Osteoblast (primary cell): ENCODE measurements around the gene CCDC88B. TPM values are rescaled to one million over a fixed set of nuclear protein-coding genes. Genes with fewer than 3 reads are reported as not detected.
A peak's percentile ranks its signal among the peaks of the same experiment; 100 is the strongest.

Source experiments
- DNase-seq: peaks from one replicate; pipeline ENCODE4 v3.0.0; 2011; ENCODE audit warnings: low spot score, mixed read lengths; ENCODE audit not compliant: insufficient read length; ENCODE audit errors: missing footprints
- H2AFZ ChIP-seq: 2 replicates; pipeline ENCODE4 v1.6.0; 2011; ENCODE audit warnings: mild to moderate bottlenecking, low read length
- H3K27ac ChIP-seq: 2 replicates; pipeline ENCODE4 v1.5.1; 2011; ENCODE audit warnings: mild to moderate bottlenecking, low read depth, low read length, moderate library complexity
- H3K27me3 ChIP-seq: 2 replicates; pipeline ENCODE4 v1.6.0; 2012; ENCODE audit warnings: mild to moderate bottlenecking, control low read depth, inconsistent platforms, low read length, moderate library complexity; ENCODE audit not compliant: insufficient read depth
- H3K36me3 ChIP-seq: 2 replicates; pipeline ENCODE4 v1.5.1; 2011; ENCODE audit warnings: mild to moderate bottlenecking, low read length, control low read depth, moderate library complexity; ENCODE audit not compliant: insufficient read depth
- H3K4me1 ChIP-seq: 2 replicates; pipeline ENCODE4 v1.5.1; 2011; ENCODE audit warnings: mild to moderate bottlenecking, low read length, control low read depth, moderate library complexity; ENCODE audit not compliant: insufficient read depth
- H3K4me2 ChIP-seq: 2 replicates; pipeline ENCODE4 v1.6.0; 2011; ENCODE audit warnings: mild to moderate bottlenecking, low read length; ENCODE audit not compliant: insufficient read depth
- H3K4me3 ChIP-seq: fragments of 200-600 bp; sonication (generic); 3 replicates; pipeline ENCODE4 v1.5.1; 2012; ENCODE audit warnings: mild to moderate bottlenecking, low read length, inconsistent platforms; ENCODE audit not compliant: insufficient read depth
- H3K79me2 ChIP-seq: 2 replicates; pipeline ENCODE4 v1.6.0; 2012; ENCODE audit warnings: mild to moderate bottlenecking, low read length, control low read depth, inconsistent platforms; ENCODE audit not compliant: insufficient read depth
- H3K9me3 ChIP-seq: 2 replicates; pipeline ENCODE4 v1.5.1; 2011; ENCODE audit warnings: low read depth, low read length, control low read depth
- H4K20me1 ChIP-seq: 2 replicates; pipeline ENCODE4 v1.6.0; 2012; ENCODE audit warnings: mild to moderate bottlenecking, low read length, control low read depth; ENCODE audit not compliant: insufficient read depth
- CTCF ChIP-seq: IDR thresholded peaks from 2 replicates; pipeline ENCODE4 v1.5.1; 2011; ENCODE audit warnings: mild to moderate bottlenecking, low read depth, low read length, moderate library complexity; ENCODE audit errors: extremely low read depth
- total RNA-seq: library from RNA; depleted of rRNA; stranded (reverse); fragments of >200 nt; gene quantifications from 2 replicates; pipeline ENCODE4 v1.2.3, GENCODE V29; 2012

CCDC88B gene
- total RNA-seq, 1 donor, result 1.4 TPM

GRCh38 chr11:64291752-64292459 is 48.1 kb upstream of the CCDC88B start:
- Histone ChIP-seq H3K36me3 (no peaks in the 10 kb centered on the region), H3K27ac (no peak overlapping the region), H3K4me1 (no peaks in the 10 kb centered on the region), H3K79me2 (no peaks in the 10 kb centered on the region), H3K27me3 (peaks cover 69% of the 10 kb centered on the region), H2AFZ (no peak overlapping the region), H3K9me3 (no peaks in the 10 kb centered on the region), H3K4me3 (peak overlapping the region; percentile 47), H3K4me2 (no peak overlapping the region), H4K20me1 (peaks cover 2% of the 10 kb centered on the region)
- peak; percentile 82 for DNase-seq
- TF ChIP-seq CTCF, result no peak

GRCh38 chr11:64292460-64293254 is 47.3 kb upstream of the CCDC88B start:
- Histone ChIP-seq H3K4me1 (no peaks in the 10 kb centered on the region), H3K4me2 (no peak overlapping the region), H3K27me3 (peaks cover 76% of the 10 kb centered on the region), H3K79me2 (no peaks in the 10 kb centered on the region), H3K9me3 (no peaks in the 10 kb centered on the region), H3K4me3 (peak overlapping the region; percentile 47), H3K36me3 (no peaks in the 10 kb centered on the region), H2AFZ (no peak overlapping the region), H4K20me1 (peaks cover 2% of the 10 kb centered on the region), H3K27ac (no peak overlapping the region)
- no peak for TF ChIP-seq CTCF
- DNase-seq, result peak; percentile 89

GRCh38 chr11:64294774-64295173 is 45.2 kb upstream of the CCDC88B start:
- Histone ChIP-seq H3K4me3 (no peak overlapping the region), H3K27ac (no peak overlapping the region), H4K20me1 (peaks cover 2% of the 10 kb centered on the region), H3K79me2 (no peaks in the 10 kb centered on the region), H2AFZ (no peak overlapping the region), H3K4me1 (peaks cover 5% of the 10 kb centered on the region), H3K4me2 (no peak overlapping the region), H3K27me3 (peaks cover 97% of the 10 kb centered on the region), H3K36me3 (no peaks in the 10 kb centered on the region), H3K9me3 (no peaks in the 10 kb centered on the region)
- peak; percentile 94 for DNase-seq
- TF ChIP-seq CTCF, result no peak

GRCh38 chr11:64295760-64296159 is 44.2 kb upstream of the CCDC88B start:
- Histone ChIP-seq H3K4me3 (no peak overlapping the region), H4K20me1 (peaks cover under 1% of the 10 kb centered on the region), H3K79me2 (no peaks in the 10 kb centered on the region), H3K9me3 (no peaks in the 10 kb centered on the region), H3K36me3 (no peaks in the 10 kb centered on the region), H3K27ac (no peak overlapping the region), H2AFZ (no peak overlapping the region), H3K27me3 (peaks cover 97% of the 10 kb centered on the region), H3K4me1 (peaks cover 6% of the 10 kb centered on the region), H3K4me2 (no peak overlapping the region)
- TF ChIP-seq CTCF, result no peak
- peak; percentile 76 for DNase-seq
